A549 treated with AZD2906 at 1 μM for 4 hours (cell line): ENCODE measurements around the gene ENPP4. TPM values are rescaled to one million over a fixed set of nuclear protein-coding genes. Genes with fewer than 3 reads are reported as not detected.

ENCODE experiments used
- total RNA-seq: library from RNA; stranded (reverse); fragments of 200-300 nt; extraction: Qiagen RNA extraction; gene quantifications from 5 replicates; pipeline ENCODE4 v1.2.3, GENCODE V29; 2022

ENPP4 gene
- 0.24 to 0.35 TPM (median 0.31 TPM) in 5 replicates for total RNA-seq

GRCh38 chr6:46129629-46130511 lies at the start of gene ENPP4:
TSS of gene ENPP4 (plus strand) at chr6:46129989. CDS start at chr6:46139584, 9,595 bp downstream.

GRCh38 chr6:46170357-46171289 lies 40.8 kb downstream of the ENPP4 start, which contains the start of gene ENPP5:
TSS of gene ENPP5 (minus strand) at chr6:46170980. CDS start at chr6:46168262, 2,718 bp downstream.

Other genes with a start within 250 kb of the ENPP4 start
- 0.01 TPM in 1 of 5 replicates, not detected in the others for gene CLIC5, start 114.1 kb upstream of the ENPP4 start, total RNA-seq
- gene ENPP5, start 41.0 kb downstream of the ENPP4 start, total RNA-seq, result 0.04 TPM in 1 of 5 replicates, not detected in the others